GM12873 (cell line): ENCODE results near the gene RCAN1.

Experiments
- TF ChIP-seq, protein P1 (sequence below): IDR thresholded peaks from 2 replicates; pipeline ENCODE4 v1.5.1; 2012; ENCODE audit warnings: low read depth, mild to moderate bottlenecking, moderate library complexity, low read length, control low read depth; ENCODE audit not compliant: insufficient read depth; ENCODE audit errors: missing control alignments

Gene RCAN1

DNA sequence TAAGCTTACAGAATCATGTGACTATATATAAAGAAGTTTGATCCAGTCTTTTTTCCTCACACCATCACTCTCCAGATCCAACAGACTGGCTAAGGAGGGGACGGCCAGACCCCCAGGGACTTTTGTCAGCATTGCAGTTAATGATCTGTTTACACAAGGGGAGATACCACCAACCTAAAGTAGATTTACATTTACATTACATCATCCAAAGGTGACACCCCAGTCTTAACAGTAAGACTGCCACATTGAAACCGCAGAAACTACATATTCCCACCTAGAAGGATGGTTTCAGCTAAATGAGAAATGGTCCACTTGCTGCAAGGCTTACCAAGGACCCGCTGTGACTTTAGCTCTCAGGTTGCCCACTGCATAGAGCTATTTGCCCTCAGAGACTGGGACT is 3.4 kb downstream of the RCAN1 start:
- TF ChIP-seq, protein P1, sequence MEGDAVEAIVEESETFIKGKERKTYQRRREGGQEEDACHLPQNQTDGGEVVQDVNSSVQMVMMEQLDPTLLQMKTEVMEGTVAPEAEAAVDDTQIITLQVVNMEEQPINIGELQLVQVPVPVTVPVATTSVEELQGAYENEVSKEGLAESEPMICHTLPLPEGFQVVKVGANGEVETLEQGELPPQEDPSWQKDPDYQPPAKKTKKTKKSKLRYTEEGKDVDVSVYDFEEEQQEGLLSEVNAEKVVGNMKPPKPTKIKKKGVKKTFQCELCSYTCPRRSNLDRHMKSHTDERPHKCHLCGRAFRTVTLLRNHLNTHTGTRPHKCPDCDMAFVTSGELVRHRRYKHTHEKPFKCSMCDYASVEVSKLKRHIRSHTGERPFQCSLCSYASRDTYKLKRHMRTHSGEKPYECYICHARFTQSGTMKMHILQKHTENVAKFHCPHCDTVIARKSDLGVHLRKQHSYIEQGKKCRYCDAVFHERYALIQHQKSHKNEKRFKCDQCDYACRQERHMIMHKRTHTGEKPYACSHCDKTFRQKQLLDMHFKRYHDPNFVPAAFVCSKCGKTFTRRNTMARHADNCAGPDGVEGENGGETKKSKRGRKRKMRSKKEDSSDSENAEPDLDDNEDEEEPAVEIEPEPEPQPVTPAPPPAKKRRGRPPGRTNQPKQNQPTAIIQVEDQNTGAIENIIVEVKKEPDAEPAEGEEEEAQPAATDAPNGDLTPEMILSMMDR, result no peak

DNA sequence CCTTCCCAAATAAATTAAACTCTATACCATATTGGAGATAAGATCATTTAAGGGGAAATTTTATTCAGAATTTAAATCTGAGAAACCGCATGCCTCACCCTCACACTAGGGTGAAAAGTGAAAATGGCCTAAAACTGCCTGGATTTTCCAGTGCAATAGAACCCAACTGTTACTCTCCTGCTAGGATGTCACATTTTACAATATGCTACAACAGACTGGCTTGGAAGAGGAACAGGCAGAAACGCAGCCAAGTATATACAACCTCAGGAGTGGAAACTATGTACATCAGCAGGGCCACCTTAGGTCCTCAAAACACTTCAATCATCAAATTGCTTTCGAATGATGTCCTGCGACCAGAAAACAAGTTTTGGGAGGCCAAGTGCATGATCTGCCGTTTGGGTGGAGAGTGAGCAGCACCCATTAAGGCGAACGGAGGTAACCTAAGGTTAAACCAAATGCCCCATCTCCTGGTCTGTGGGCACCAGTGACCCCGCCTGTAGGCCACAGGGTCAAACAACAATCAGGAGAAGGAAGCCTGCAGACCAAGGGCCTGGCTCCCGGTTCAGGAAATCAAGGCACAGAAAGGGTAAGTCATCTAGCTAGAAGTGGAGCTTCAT is 4.9 kb downstream of the RCAN1 start:
- TF ChIP-seq, protein P1, result no peak

DNA sequence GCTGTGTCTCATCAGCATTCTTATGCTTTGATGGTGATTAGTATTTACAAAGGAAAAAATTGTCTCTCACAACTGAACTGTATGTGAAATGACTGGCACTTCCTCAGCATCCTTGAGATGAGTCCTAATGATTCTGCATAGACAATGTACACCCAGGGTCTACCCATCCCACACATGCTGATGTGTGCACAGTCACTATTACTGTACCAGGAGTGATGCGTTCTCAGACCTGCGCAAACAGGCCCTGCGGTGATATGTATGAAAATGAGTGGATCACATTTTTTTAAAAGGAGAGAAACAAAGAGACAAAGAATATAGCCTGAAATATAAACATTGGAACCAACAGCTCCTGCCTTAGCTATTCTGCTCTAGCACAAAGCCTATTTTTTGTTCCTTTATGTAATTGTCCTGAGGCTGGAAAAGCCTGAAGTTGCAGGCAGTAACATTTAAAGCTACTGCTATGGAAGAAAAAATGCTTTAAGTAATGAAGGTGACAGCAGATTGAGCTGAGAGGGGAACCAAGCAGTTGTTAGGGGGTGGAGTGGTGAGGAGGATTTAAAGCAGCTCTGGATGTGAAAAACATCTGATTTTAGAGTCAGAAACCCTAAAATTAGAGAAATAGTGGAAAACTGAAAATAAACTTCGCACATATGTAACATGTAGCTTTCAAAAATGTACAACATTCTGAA is 5.5 kb downstream of the RCAN1 start:
- TF ChIP-seq, protein P1, result no peak

DNA sequence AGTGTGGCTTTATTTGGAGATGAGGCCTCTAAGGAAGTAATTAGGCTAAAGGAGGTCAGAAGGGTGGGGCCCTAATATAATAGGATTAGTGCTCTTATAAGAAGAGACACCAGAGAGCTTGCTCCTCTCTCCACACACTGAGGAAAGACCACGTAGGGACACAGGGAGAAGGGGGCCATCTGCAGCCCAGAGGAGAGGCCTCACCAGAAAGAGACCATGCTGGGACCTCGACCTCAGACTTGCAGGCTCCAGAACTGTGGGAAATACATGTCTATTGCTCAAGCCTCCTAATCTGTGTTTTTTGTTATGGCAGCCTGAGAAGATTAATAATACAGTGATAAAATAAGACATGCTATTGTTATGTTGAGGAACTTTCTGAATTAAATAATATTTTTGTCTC is 8.3 kb downstream of the RCAN1 start:
- TF ChIP-seq, protein P1, result no peak

DNA sequence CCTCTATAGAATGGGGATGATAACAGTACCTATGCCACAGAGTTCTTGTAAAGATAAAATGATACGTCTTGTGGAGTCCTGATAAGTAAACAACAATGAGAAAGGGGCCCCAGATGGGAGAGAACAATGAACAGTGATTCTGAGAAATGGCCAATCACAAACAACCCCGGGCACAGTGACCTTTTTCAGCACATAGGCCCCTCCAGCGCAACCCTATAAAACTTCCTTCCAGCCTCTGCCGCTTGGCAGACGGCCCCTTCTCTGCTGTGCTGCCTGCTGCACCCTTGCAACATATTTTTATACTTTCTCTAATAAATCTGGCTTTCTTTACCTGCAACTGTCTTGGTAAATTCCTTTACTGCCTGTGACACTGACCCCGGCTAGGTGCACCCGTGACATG is 8.9 kb downstream of the RCAN1 start:
- TF ChIP-seq, protein P1, result no peak

DNA sequence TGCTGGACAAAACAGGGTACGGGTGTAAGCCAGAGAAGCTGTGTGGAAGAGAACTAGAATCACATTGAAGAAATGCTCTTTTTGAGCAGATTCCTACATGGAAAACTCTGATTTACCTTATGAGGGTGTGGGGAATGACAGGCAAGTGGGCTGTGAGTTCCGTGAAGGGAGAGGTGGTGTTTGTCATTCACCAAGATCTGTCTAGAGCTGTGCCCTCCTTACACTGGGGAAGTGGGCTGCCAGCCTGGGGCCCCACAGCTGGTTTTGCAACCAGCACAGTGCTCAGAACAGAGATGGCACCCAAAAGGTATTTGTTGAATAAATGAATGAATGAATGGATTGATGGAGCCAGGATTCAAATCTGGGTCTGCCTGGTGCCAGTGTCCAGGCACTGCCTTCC is 10.4 kb downstream of the RCAN1 start:
- TF ChIP-seq, protein P1, result no peak

DNA sequence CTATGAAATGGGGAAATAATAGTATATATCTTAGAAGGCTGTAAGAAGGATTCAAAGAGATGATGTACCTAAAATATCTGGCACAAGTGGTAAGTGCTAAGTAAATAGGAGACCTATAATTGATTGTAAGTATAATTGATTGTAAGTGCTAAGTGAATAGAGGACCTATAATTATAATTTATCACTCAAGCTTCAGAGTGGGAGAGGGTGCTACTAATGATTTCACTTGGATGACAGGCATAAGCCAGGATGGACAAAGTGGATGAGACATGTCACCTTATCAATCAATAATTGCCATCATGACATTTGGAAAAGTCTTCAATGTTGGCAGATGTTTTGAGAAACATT is 11.2 kb downstream of the RCAN1 start:
- TF ChIP-seq, protein P1, result no peak
